ENCODE results near the gene FBXL19. TPM values are rescaled to one million over a fixed set of nuclear protein-coding genes. Genes with fewer than 3 reads are reported as not detected.
A peak's percentile ranks its signal among the peaks of the same experiment; 100 is the strongest.

The FBXL19 gene
- total and polyA plus RNA-seq, 2 of the 13 experiments (the other 11 are each of a cell fraction or from before 2014, with no cell fraction given) = 6.0 to 13.7 TPM

DNA sequence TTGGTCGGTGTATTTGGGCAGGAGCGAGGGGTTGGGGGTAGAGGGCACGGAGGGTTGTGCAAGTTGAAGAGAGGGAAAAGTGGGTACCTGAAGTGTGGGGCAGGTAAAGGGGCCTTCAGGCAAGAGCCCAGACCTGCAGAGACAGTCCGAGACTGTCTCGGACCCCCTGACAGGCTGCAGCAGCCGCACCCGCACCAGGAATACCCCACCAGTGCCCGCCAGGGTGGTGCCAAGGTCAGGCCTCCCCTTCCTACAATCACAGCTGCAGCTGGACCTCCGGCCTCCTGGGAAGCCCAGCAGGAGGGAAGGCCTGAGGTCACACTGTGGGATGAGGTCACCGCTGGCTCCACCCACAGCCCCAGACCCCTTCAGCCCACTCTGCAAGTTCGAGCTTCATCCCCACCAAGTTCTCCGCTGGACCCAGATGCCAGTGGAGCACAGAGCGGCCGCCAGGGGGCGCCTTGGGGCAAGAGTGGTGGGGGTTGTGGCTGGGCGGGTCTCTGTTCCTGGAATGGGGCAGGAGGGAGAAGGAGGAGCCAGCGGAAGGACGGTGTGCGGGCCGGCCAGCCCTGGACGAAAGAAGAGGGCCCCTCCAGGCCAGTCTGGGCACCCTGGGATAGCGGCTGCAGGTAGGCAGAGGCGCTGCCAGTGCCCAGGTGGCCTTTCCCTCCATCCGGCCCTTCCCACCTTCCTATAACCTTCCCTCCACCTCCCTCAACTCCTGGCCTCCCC, 61.5 kb downstream of the FBXL19 start, which contains the start of gene HSD3B7 (continued):
- TF ChIP-seq, protein P1, sequence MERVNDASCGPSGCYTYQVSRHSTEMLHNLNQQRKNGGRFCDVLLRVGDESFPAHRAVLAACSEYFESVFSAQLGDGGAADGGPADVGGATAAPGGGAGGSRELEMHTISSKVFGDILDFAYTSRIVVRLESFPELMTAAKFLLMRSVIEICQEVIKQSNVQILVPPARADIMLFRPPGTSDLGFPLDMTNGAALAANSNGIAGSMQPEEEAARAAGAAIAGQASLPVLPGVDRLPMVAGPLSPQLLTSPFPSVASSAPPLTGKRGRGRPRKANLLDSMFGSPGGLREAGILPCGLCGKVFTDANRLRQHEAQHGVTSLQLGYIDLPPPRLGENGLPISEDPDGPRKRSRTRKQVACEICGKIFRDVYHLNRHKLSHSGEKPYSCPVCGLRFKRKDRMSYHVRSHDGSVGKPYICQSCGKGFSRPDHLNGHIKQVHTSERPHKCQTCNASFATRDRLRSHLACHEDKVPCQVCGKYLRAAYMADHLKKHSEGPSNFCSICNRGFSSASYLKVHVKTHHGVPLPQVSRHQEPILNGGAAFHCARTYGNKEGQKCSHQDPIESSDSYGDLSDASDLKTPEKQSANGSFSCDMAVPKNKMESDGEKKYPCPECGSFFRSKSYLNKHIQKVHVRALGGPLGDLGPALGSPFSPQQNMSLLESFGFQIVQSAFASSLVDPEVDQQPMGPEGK (CRISPR knock-in tag; IDR thresholded peaks at IDR 0.05) = peak; percentile 84
- TF ChIP-seq ZNF33A (CRISPR knock-in tag; IDR thresholded peaks at IDR 0.05; ENCODE audit: borderline replicate concordance) = no peak
- TF ChIP-seq UBTF (CRISPR knock-in tag; IDR thresholded peaks at IDR 0.05) = no peak; the same call in 1 of the 2 replicates
- no peak for TF ChIP-seq ZNF839 (CRISPR knock-in tag; IDR thresholded peaks at IDR 0.05; ENCODE audit: borderline replicate concordance)
- TF ChIP-seq CEBPZ (IDR thresholded peaks at IDR 0.05; ENCODE audit: low read length) = no peak
- no peak for TF ChIP-seq NR2F1 (CRISPR knock-in tag; IDR thresholded peaks at IDR 0.05)
- TF ChIP-seq NFE2L2 (IDR thresholded peaks at IDR 0.05; ENCODE audit: low read length) = no peak
- TF ChIP-seq MAZ (IDR thresholded peaks at IDR 0.05; ENCODE audit: borderline replicate concordance, low read depth, low read length) = peak; percentile 97
- TF ChIP-seq MAZ (CRISPR knock-in tag; IDR thresholded peaks at IDR 0.05; ENCODE audit: low read depth) = peak; percentile 95; the same call in 1 of the 2 replicates
- TF ChIP-seq TOPORS (CRISPR knock-in tag; IDR thresholded peaks at IDR 0.05) = no peak
- no peak for TF ChIP-seq DPF2 (CRISPR knock-in tag; IDR thresholded peaks at IDR 0.05; ENCODE audit: borderline replicate concordance, low read depth)
- TF ChIP-seq ZNF766 (CRISPR knock-in tag; IDR thresholded peaks at IDR 0.05; ENCODE audit: borderline replicate concordance) = no peak
- no peak for TF ChIP-seq LCORL (IDR thresholded peaks at IDR 0.05)
- TF ChIP-seq LCORL (CRISPR knock-in tag; IDR thresholded peaks at IDR 0.05) = no peak; the same call in 1 of the 2 replicates
- TF ChIP-seq, protein P2, sequence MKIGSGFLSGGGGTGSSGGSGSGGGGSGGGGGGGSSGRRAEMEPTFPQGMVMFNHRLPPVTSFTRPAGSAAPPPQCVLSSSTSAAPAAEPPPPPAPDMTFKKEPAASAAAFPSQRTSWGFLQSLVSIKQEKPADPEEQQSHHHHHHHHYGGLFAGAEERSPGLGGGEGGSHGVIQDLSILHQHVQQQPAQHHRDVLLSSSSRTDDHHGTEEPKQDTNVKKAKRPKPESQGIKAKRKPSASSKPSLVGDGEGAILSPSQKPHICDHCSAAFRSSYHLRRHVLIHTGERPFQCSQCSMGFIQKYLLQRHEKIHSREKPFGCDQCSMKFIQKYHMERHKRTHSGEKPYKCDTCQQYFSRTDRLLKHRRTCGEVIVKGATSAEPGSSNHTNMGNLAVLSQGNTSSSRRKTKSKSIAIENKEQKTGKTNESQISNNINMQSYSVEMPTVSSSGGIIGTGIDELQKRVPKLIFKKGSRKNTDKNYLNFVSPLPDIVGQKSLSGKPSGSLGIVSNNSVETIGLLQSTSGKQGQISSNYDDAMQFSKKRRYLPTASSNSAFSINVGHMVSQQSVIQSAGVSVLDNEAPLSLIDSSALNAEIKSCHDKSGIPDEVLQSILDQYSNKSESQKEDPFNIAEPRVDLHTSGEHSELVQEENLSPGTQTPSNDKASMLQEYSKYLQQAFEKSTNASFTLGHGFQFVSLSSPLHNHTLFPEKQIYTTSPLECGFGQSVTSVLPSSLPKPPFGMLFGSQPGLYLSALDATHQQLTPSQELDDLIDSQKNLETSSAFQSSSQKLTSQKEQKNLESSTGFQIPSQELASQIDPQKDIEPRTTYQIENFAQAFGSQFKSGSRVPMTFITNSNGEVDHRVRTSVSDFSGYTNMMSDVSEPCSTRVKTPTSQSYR (CRISPR knock-in tag; IDR thresholded peaks at IDR 0.05; ENCODE audit: borderline replicate concordance) = peak; percentile 84
- TF ChIP-seq, protein P3, sequence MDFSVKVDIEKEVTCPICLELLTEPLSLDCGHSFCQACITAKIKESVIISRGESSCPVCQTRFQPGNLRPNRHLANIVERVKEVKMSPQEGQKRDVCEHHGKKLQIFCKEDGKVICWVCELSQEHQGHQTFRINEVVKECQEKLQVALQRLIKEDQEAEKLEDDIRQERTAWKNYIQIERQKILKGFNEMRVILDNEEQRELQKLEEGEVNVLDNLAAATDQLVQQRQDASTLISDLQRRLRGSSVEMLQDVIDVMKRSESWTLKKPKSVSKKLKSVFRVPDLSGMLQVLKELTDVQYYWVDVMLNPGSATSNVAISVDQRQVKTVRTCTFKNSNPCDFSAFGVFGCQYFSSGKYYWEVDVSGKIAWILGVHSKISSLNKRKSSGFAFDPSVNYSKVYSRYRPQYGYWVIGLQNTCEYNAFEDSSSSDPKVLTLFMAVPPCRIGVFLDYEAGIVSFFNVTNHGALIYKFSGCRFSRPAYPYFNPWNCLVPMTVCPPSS (IDR thresholded peaks at IDR 0.05) = no peak

Measured in HepG2 (cell line).